SW 1271 (cell line): ENCODE measurements around the gene EIF1AY.
"Not testable (repeated sequence)": the region's sequence is repeated elsewhere in the genome, so short reads cannot be mapped to it uniquely, and the experiment has no call there.

Experiments
- DNase-seq, 2 experiments: peaks; one replicate each; lab custom pipeline; 2025; lab: John Stamatoyannopoulos, UW

Gene EIF1AY, protein sequence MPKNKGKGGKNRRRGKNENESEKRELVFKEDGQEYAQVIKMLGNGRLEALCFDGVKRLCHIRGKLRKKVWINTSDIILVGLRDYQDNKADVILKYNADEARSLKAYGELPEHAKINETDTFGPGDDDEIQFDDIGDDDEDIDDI

DNA sequence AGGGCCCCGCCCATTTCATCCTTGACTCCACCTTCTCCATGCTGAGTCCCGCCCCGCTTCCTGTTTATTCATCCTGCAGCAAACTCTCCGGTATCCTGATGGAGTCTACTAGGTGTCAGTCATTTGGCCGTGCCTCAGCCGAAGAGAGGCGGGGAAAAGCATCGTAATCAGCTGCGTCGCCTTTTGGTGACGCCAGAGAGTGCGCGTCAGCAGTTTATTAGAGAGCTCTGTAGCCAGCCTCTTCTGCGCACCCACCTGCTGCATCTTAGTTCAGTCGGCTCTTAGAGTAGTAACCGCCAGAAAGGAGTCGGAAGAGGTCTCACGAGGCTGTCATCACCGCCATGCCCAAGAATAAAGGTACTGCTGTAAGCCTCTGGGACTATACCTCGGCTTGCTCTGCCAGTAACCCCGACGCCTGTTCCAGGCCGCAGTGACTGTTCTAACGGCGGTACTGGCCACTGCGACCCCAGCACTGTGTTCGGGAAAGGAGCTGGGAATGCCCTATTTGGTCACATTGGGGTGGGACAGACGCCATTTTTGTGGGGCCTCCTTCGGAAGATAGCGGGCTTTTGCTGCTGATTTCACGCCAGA is at the start of gene EIF1AY:
EIF1AY (plus strand) TSS at position 246 of the 591 bp plus-strand sequence; CDS start at position 342, 96 bp downstream.
- no peak for DNase-seq

DNA sequence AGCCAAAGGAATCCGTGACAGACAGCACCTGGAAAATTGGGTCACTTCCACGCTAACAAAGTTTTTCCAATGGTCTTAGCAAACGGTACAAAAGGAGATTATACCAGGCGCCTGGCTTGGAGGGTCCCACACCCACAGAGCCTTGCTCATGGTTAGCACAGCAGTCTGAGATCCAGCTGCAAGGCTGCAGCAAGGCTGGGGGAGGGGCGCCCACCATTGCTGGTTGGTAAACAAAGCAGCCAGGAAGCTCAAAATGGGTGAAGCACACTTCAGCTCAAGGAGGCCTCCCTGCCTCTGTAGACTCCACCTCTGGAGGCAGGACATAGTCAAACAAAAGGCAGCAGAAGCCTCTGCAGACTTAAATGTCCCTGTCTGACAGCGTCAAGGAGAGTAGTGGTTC is 47.1 kb upstream of the EIF1AY start:
- DNase-seq = no peak

DNA sequence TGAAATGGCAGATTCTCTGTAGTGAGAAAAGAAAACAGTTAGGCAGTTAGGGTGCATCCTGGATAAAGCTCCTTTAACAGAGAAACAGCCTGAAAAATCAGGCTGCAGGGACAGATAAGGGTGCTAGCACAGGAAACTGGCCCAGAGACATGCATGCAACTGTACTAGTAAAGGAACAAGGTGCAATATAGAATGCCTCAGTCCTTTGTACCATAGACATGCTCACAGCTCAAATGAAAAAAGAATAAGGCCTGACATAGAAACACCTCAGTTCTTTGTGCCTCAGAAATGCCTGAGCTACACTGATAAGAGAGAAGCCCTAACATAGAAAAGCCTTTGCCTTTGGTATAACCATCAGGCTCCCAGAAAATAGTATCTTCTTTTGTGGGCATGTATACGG is 37.4 kb upstream of the EIF1AY start:
- no peak for DNase-seq

DNA sequence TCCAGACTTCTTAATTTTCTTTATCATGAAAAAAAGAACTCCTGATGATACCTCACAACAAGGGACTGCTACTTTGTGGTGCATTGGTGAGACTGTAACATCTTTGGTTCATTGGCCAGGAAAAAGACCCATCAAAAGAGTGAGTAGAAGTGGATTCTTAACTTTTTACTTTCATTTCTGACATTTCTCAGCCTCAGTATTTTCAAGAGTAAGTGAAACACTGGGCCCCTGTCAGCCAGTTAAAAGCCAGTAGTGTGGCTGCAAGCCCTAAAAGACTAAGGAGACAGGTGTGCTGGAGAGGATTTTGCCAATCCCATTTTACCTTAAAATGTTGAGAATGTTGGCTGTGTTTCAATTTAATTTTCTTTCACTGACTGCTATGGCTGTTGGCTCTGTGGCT is 36.6 kb upstream of the EIF1AY start:
- no peak for DNase-seq

GRCh38 chrY:20544451-20544960 is 31.1 kb upstream of the EIF1AY start:
- DNase-seq = no peak

- no peak for DNase-seq
Measured at GRCh38 chrY:20546071-20546470, 29.5 kb upstream of the EIF1AY start.

GRCh38 chrY:20549289-20549688 is 26.3 kb upstream of the EIF1AY start:
- no peak for DNase-seq

- DNase-seq = no peak
Measured at GRCh38 chrY:20551840-20552239, 23.7 kb upstream of the EIF1AY start.

GRCh38 chrY:20552764-20553323 is 22.7 kb upstream of the EIF1AY start:
- DNase-seq = not testable (repeated sequence)

DNA sequence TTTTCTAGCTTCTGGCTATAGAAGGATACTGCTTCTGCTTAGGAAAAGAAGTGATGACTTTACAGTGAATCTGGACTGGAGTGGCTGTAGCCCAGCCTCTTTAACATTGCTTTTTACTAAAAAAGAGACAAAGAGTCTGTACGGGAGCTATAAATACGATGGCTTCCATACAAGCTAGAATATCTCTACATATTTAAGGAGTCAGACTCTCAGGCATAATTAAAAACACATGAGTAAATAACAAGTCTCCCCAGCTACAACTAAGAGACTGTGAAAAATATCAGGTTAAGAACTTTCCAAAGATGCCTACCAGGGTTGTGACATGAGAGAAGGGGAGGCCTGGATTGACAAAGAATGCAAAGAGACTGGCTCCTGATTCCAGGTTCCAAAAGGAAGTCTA is 19.8 kb upstream of the EIF1AY start:
- no peak for DNase-seq

- DNase-seq = no peak
Measured at GRCh38 chrY:20558677-20559076, 16.9 kb upstream of the EIF1AY start.

DNA sequence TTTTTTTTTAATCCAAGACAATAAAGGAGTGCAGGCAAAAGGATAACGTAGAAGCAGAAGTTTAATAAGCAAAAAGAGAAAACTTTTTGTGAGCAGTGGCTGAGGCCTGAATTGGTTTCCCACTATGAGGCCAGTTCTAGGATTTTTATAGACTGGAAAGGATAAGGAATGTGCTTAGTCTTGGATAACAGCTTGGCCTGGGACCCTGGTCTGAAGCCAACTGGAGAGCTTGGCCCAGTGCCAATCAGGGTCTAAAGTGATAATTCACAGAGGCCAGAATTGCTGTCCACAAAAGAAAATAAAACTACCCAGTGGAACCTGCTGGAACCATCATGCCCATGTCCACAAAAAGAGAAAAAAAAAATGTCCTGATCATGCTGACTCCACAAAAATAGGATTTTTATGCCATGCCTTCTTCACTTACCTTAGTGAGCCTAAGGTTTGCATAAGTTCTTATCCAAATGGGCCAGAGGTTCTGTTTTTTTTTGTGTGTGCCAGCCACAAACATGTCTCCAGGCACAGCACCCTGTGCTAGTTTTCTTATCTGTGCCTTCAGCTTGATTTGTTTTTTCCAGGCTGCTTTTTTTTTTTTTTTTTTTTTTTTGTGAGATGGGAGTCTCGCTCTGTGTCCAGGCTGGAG is 15.6 kb upstream of the EIF1AY start:
- DNase-seq = no peak

- no peak for DNase-seq
Measured at GRCh38 chrY:20571306-20571705, 4.3 kb upstream of the EIF1AY start.

DNA sequence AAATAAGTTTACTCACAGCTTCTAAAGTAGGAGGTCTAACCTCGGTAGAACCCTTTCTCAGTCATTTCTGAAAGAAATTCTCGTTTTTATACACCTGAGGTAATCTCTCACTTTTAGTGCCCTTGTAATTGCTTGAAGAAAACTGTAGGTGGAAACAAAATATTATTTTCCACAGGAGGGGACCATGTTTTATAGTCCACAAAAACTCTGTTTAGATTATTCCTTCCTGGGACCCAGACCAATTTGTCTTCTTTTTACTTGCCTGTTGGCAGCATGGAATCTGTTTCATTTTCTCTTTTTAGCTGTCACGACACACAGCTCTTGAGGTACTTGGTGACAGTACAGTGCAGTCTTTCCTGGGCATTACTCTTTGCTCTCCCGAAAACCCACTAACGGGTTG is 930 bp downstream of the EIF1AY start:
- DNase-seq = no peak

GRCh38 chrY:20578206-20578605 is 2.6 kb downstream of the EIF1AY start:
- no peak for DNase-seq

DNA sequence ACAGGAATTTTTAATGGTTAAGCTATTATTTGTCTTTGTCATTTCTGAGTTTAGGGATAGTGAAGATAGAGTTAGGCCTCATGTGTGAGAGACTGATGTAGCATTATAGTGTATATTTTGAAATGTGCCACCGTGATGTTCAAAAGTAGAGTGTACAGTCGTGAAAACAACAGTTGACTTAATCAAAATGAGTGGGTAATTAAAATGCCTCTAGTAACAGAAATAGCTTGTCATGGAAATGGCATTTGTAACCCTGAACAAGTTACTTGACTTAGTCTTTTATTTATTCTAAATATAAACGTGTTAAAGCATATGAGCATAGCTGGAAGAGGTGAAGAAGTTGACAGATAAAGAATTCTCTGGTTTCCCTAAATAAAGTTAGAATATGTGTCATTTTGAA is 6.1 kb downstream of the EIF1AY start:
- DNase-seq = no peak

DNA sequence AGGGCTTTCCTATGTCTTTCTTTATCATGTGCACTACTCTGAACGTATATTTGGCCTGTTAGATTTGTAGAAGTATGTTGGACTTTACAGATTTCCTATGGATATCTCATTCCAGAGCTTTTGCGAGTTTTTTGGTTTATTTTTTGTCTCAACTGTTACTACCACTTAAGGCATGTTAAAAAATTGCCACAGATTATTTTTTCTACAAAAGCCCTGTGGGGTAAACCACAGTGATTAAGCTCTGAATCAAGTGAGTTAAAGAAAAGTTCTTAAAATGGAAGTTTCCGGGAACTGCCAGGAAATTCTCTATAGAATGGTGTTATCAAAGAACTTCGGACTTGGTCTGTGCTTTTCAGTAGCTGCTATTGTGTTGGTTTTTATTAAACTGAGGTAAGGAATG is 10.6 kb downstream of the EIF1AY start:
- no peak for DNase-seq
